K562 (cell line): Measurements from ENCODE around the gene RASGEF1C. TPM values are rescaled to one million over a fixed set of nuclear protein-coding genes. Genes with fewer than 3 reads are reported as not detected.
A peak's percentile ranks its signal among the peaks of the same experiment; 100 is the strongest.

ENCODE experiments used
- CEBPG ChIP-seq, 3 experiments: fragments of 200-800 bp in 1 of 3; sonication (Bioruptor generic) in 1 of 3; sonication (generic) in 1 of 3; formaldehyde crosslinking in 1 of 3; IDR thresholded peaks in 2 of 3; conservative IDR thresholded peaks in 1 of 3; 2 replicates each; pipeline versions ENCODE4 v1.6.1 to v1.8.0; 2016 to 2022; ENCODE audit warnings: missing compliant biosample characterization in 2 of 3, missing genetic modification characterization in 2 of 3, mild to moderate bottlenecking in 1 of 3, missing genetic modification reagents in 1 of 3
- CXXC5 ChIP-seq: fragments of 250-450 bp; sonication (Bioruptor Pico); IDR thresholded peaks from 2 replicates; pipeline ENCODE4 v1.8.0; 2022; ENCODE audit warnings: inconsistent platforms, mild to moderate bottlenecking, moderate library complexity
- ETS2 ChIP-seq: IDR thresholded peaks from 2 replicates; pipeline ENCODE4 v1.6.1; 2016; ENCODE audit warnings: borderline replicate concordance, missing genetic modification characterization, mild to moderate bottlenecking, moderate library complexity, missing compliant biosample characterization; ENCODE audit not compliant: poor library complexity, severe bottlenecking
- HOXB6 ChIP-seq: fragments of 250-450 bp; sonication (Bioruptor Pico); IDR thresholded peaks from 2 replicates; pipeline ENCODE4 v1.5.1; 2022; ENCODE audit warnings: mild to moderate bottlenecking, borderline replicate concordance
- ILF3 ChIP-seq: fragments of 450-650 bp; IDR thresholded peaks from 2 replicates; pipeline ENCODE4 v1.6.1; 2018; ENCODE audit warnings: antibody characterized with exemption, mild to moderate bottlenecking, moderate library complexity, borderline replicate concordance
- JUND ChIP-seq, 2 experiments: IDR thresholded peaks; 2 replicates in 1 of 2; 3 replicates in 1 of 2; pipeline ENCODE4 v1.6.1; 2011; ENCODE audit warnings: borderline replicate concordance in 2 of 2, low read depth in 2 of 2, low read length in 2 of 2, improper control_type of control experiment in 1 of 2, missing biosample characterization in 1 of 2, missing genetic modification characterization in 1 of 2, missing genetic modification reagents in 1 of 2
- MTA1 ChIP-seq: fragments of 450-650 bp; IDR thresholded peaks from 2 replicates; pipeline ENCODE4 v1.6.1; 2017; ENCODE audit warnings: borderline replicate concordance
- NCOA4 ChIP-seq: fragments of 450-650 bp; IDR thresholded peaks from 2 replicates; pipeline ENCODE4 v1.6.1; 2018; ENCODE audit warnings: mild to moderate bottlenecking; ENCODE audit not compliant: partially characterized antibody
- SIN3A ChIP-seq, 2 experiments: fragments of 150-350 bp in 1 of 2; IDR thresholded peaks; 2 replicates each; pipeline ENCODE4 v1.6.1; 2011 to 2016; ENCODE audit warnings: borderline replicate concordance in 2 of 2, low read depth in 2 of 2, low read length in 2 of 2, mild to moderate bottlenecking in 2 of 2, moderate library complexity in 2 of 2; ENCODE audit not compliant: control insufficient read depth in 1 of 2
- SMARCA4 ChIP-seq: fragments of 450-650 bp; IDR thresholded peaks from 2 replicates; pipeline ENCODE4 v1.6.1; 2016
- THRAP3 ChIP-seq: fragments of 450-650 bp; IDR thresholded peaks from 2 replicates; pipeline ENCODE4 v1.6.1; 2016; ENCODE audit warnings: mild to moderate bottlenecking, inconsistent platforms, borderline replicate concordance
- polyA plus RNA-seq, 8 experiments: library from polyadenylated mRNA; depleted of rRNA in 4 of 8; stranded (reverse) in 5 of 8; unstranded in 3 of 8; fragments of >200 nt; fragmentation: Nextera tagmentation in 2 of 8; fragmentation: Illumina TruSeq in 1 of 8; extraction: Ambion mirVana in 2 of 8; extraction: Trizol in 1 of 8; gene quantifications; 2 replicates each; pipeline versions ENCODE4 v1.2.1 to v1.2.3, GENCODE V29; 2011 to 2014; ENCODE audit warnings: inconsistent platforms in 1 of 8, missing spikeins in 1 of 8
- total RNA-seq, 7 experiments: library from RNA; depleted of rRNA in 6 of 7; stranded (reverse); fragments of >200 nt in 6 of 7; fragmentation: Illumina TruSeq in 2 of 7; extraction: Trizol in 2 of 7; gene quantifications; 2 replicates each; pipeline versions ENCODE4 v1.2.1 to v1.2.3, GENCODE V29; 2011 to 2021; ENCODE audit warnings: low replicate concordance in 1 of 7
- TF ChIP-seq, protein P1 (sequence below): fragments of 150-350 bp; IDR thresholded peaks from 2 replicates; pipeline ENCODE4 v1.6.1; 2014; ENCODE audit warnings: low read depth, mild to moderate bottlenecking, low read length, borderline replicate concordance
- TF ChIP-seq, protein P2 (sequence below), 2 experiments: fragments of 250-450 bp in 1 of 2; fragments of 450-650 bp in 1 of 2; sonication (Bioruptor Pico) in 1 of 2; IDR thresholded peaks; 2 replicates each; pipeline versions ENCODE4 v1.6.1 to v1.8.0; 2016 to 2021; ENCODE audit warnings: mild to moderate bottlenecking in 2 of 2, moderate library complexity in 2 of 2, missing compliant biosample characterization in 1 of 2, missing genetic modification characterization in 1 of 2
- TF ChIP-seq, protein P3 (sequence below): fragments of 200-800 bp; sonication (Bioruptor generic); IDR thresholded peaks from 2 replicates; pipeline ENCODE4 v1.6.1; 2017; ENCODE audit warnings: missing genetic modification characterization, missing compliant biosample characterization
- TF ChIP-seq, protein P4 (sequence below): fragments of 450-650 bp; IDR thresholded peaks from 2 replicates; pipeline ENCODE4 v1.6.1; 2016; ENCODE audit warnings: borderline replicate concordance
- TF ChIP-seq, protein P5 (sequence below), 2 experiments: fragments of 450-650 bp in 1 of 2; sonication (generic) in 1 of 2; formaldehyde crosslinking in 1 of 2; IDR thresholded peaks in 1 of 2; conservative IDR thresholded peaks in 1 of 2; 2 replicates each; pipeline versions ENCODE4 v1.6.1 to v1.8.1; 2016 to 2023; ENCODE audit warnings: mild to moderate bottlenecking in 2 of 2, moderate library complexity in 2 of 2, inconsistent platforms in 1 of 2, missing genetic modification reagents in 1 of 2

The RASGEF1C gene
- total and polyA plus RNA-seq, 9 of the 15 experiments (the other 6 are each of a cell fraction or from before 2014, with no cell fraction given), result 0.04 to 1.1 (median 0.21) TPM; not detected in 4

DNA sequence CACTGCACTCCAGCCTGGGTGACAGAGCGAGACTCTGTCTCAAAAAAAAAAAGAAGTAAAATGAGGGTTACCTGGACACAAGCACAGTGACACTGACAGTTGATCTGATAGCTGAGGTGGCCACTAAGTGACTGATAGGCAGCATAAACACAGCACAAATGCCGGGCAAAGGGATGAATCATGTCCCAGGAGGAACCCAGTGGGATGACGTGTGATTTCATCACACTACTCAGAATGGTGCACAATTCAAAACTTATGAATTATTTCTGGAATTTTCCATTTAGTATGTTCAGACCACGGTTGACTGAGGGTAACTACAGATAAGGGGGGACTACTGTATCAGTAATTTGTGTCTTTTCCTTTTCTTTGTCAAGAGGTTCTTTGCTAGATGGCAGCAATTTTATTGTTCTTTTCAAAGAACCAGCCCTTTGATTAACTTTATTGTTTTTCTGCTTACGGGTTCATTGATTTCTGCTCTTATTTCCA, 103.1 kb downstream of the RASGEF1C start (continued):
- TF ChIP-seq, protein P1, sequence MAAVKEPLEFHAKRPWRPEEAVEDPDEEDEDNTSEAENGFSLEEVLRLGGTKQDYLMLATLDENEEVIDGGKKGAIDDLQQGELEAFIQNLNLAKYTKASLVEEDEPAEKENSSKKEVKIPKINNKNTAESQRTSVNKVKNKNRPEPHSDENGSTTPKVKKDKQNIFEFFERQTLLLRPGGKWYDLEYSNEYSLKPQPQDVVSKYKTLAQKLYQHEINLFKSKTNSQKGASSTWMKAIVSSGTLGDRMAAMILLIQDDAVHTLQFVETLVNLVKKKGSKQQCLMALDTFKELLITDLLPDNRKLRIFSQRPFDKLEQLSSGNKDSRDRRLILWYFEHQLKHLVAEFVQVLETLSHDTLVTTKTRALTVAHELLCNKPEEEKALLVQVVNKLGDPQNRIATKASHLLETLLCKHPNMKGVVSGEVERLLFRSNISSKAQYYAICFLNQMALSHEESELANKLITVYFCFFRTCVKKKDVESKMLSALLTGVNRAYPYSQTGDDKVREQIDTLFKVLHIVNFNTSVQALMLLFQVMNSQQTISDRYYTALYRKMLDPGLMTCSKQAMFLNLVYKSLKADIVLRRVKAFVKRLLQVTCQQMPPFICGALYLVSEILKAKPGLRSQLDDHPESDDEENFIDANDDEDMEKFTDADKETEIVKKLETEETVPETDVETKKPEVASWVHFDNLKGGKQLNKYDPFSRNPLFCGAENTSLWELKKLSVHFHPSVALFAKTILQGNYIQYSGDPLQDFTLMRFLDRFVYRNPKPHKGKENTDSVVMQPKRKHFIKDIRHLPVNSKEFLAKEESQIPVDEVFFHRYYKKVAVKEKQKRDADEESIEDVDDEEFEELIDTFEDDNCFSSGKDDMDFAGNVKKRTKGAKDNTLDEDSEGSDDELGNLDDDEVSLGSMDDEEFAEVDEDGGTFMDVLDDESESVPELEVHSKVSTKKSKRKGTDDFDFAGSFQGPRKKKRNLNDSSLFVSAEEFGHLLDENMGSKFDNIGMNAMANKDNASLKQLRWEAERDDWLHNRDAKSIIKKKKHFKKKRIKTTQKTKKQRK, result no peak
- peak; percentile 83; the same call in 1 of the 2 replicates for TF ChIP-seq SMARCA4
- TF ChIP-seq NCOA4, result no peak
- TF ChIP-seq SIN3A (IDR thresholded peaks at IDR 0.05; ENCODE audit: borderline replicate concordance in 2 of 2, control insufficient read depth in 1 of 2, low read depth in 2 of 2, low read length in 2 of 2), result no peak
- no peak for TF ChIP-seq ETS2 (tag)
- TF ChIP-seq, protein P2, sequence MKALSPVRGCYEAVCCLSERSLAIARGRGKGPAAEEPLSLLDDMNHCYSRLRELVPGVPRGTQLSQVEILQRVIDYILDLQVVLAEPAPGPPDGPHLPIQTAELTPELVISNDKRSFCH (CRISPR knock-in tag; IDR thresholded peaks at IDR 0.05), result no peak
- TF ChIP-seq, protein P2 (tag; IDR thresholded peaks at IDR 0.05), result 0 out of 2 replicates have a peak, but pooled peaks have one; percentile 22
- TF ChIP-seq MTA1, result no peak; the same call in 1 of the 2 replicates
- peak; percentile 88 for TF ChIP-seq CEBPG (CRISPR knock-in tag; IDR thresholded peaks at IDR 0.05)
- peak; percentile 90 to 96 for TF ChIP-seq CEBPG (tag; conservative IDR thresholded peaks at IDR 0.05 in 1 of 2, IDR thresholded peaks at IDR 0.05 in 1 of 2)
- TF ChIP-seq, protein P3, sequence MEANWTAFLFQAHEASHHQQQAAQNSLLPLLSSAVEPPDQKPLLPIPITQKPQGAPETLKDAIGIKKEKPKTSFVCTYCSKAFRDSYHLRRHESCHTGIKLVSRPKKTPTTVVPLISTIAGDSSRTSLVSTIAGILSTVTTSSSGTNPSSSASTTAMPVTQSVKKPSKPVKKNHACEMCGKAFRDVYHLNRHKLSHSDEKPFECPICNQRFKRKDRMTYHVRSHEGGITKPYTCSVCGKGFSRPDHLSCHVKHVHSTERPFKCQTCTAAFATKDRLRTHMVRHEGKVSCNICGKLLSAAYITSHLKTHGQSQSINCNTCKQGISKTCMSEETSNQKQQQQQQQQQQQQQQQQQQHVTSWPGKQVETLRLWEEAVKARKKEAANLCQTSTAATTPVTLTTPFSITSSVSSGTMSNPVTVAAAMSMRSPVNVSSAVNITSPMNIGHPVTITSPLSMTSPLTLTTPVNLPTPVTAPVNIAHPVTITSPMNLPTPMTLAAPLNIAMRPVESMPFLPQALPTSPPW, result peak; percentile 32; the same call in 1 of the 2 replicates
- peak; percentile 90 for TF ChIP-seq CXXC5 (CRISPR knock-in tag)
- TF ChIP-seq, protein P4, sequence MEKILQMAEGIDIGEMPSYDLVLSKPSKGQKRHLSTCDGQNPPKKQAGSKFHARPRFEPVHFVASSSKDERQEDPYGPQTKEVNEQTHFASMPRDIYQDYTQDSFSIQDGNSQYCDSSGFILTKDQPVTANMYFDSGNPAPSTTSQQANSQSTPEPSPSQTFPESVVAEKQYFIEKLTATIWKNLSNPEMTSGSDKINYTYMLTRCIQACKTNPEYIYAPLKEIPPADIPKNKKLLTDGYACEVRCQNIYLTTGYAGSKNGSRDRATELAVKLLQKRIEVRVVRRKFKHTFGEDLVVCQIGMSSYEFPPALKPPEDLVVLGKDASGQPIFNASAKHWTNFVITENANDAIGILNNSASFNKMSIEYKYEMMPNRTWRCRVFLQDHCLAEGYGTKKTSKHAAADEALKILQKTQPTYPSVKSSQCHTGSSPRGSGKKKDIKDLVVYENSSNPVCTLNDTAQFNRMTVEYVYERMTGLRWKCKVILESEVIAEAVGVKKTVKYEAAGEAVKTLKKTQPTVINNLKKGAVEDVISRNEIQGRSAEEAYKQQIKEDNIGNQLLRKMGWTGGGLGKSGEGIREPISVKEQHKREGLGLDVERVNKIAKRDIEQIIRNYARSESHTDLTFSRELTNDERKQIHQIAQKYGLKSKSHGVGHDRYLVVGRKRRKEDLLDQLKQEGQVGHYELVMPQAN, result no peak
- TF ChIP-seq JUND (IDR thresholded peaks at IDR 0.05; ENCODE audit: borderline replicate concordance, low read depth, low read length), result peak; percentile 96
- peak; percentile 93 for TF ChIP-seq JUND (tag; IDR thresholded peaks at IDR 0.05; ENCODE audit: borderline replicate concordance, low read depth, low read length)
- no peak for TF ChIP-seq THRAP3
- TF ChIP-seq HOXB6 (CRISPR knock-in tag), result no peak
- TF ChIP-seq, protein P5, sequence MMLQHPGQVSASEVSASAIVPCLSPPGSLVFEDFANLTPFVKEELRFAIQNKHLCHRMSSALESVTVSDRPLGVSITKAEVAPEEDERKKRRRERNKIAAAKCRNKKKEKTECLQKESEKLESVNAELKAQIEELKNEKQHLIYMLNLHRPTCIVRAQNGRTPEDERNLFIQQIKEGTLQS (IDR thresholded peaks at IDR 0.05), result peak; percentile 95
- TF ChIP-seq, protein P5 (CRISPR knock-in tag; conservative IDR thresholded peaks at IDR 0.05), result no peak
- TF ChIP-seq ILF3, result no peak
